GM19238 (cell line): ENCODE data around the gene SUSD5.
"Not testable (repeated sequence)": the region's sequence is repeated elsewhere in the genome, so short reads cannot be mapped to it uniquely, and the experiment has no call there.

ENCODE experiments used
- DNase-seq: peaks from one replicate; pipeline ENCODE4 v3.0.0; 2011; ENCODE audit warnings: low spot score; ENCODE audit not compliant: insufficient read length

SUSD5 gene

GRCh38 chr3:33115024-33115768, 103.4 kb downstream of the SUSD5 start:
- no peak for DNase-seq

GRCh38 chr3:33114622-33115023, 104.0 kb downstream of the SUSD5 start:
- DNase-seq, result no peak

DNA sequence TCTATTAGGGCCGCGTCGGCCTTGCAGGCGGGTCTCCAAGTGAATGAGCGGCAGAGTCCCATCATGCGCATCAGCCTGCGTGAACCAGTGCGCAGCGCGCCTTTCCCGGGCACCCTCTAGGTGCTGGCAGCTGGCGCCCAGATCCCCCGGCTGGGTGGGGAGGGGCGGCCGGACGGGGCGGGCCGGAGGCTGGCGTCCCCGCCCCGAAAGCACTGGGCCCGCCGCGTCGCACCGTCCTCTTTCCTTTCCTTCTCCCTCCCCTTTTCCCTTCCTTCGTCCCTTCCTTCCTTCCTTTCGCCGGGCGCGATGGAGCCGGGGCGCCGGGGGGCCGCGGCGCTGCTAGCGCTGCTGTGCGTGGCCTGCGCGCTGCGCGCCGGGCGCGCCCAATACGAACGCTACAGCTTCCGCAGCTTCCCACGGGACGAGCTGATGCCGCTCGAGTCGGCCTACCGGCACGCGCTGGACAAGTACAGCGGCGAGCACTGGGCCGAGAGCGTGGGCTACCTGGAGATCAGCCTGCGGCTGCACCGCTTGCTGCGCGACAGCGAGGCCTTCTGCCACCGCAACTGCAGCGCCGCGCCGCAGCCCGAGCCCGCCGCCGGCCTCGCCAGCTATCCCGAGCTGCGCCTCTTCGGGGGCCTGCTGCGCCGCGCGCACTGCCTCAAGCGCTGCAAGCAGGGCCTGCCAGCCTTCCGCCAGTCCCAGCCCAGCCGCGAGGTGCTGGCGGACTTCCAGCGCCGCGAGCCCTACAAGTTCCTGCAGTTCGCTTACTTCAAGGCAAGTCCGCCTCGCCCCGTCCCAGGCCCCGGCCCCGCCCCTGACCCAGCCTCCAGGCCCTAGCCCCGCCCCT, 104.6 kb downstream of the SUSD5 start, which contains the start of gene CRTAP:
TSS of gene CRTAP (plus strand) at position 243 of the 850 bp plus-strand sequence. CDS start at position 307, 64 bp downstream.
- peak; percentile 69 for DNase-seq

DNA sequence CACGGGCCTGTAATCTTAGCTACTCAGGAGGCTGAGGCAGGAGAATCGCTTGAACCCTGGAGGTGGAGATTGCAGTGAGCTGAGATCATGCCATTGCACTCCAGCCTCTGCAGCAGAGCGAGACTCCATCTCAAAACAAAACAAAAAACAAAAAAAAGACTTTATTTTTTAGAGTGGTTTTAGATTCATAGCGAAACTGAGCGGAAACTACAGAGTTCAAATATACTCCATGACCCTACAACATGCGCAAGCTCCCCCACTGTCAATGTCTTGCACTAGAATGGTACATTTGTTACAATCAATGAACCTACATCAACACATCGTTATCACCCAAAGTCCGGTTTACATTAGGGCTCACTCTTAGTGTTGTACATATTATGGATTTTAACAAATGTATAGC, 107.0 kb downstream of the SUSD5 start:
- no peak for DNase-seq

- DNase-seq, result not testable (repeated sequence)
Observed at GRCh38 chr3:33106854-33107253, 111.8 kb downstream of the SUSD5 start.

DNA sequence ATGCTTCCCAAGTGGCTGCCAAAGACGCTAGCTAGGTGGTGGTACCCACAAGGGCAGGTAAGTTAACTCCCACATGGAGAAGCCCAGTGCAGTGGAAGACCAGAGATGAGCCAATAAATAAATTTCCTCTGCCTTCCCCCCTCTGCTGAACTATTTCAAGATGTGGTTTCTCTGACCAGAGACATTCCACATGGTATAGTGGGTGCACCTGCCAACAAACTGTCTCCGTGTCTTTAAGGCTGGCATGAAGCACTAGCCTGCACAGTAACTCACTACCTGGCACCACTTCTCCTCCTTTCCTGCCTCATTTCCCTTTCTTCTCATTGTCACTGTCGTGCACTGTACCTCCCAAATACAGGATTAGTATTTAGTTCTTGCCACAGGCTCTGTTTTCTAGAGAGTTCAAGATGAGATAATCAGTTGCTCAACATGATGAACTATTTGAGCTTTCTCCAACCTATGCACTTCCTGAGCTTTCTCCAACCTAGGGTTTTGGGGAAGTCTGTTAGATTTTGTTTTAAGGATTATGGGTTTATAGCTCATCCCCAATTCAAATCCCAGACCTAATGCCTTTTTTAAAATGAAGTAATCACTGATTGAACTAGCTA, 113.2 kb downstream of the SUSD5 start:
- DNase-seq, result no peak

- no peak for DNase-seq
Observed at GRCh38 chr3:33104803-33105202, 113.8 kb downstream of the SUSD5 start.

DNA sequence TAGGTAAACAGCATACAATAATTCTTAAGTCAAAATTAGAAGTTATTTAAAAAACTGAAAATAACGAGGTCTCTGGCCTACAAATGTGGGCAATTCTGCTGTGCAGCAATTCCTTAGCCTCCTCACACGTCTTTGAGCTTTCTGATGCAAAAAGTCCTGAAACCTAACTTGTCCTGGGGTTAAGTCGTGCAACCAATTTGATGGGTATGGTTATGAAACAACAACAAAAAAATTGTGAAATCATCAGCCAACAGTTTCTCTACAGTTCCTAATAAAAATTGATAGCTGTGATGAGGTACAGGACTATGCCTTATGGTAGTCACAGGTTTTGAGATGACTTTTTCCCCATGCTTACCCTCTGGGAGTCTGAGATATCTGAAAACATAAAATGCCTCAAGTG, 115.1 kb downstream of the SUSD5 start:
- DNase-seq, result no peak

DNA sequence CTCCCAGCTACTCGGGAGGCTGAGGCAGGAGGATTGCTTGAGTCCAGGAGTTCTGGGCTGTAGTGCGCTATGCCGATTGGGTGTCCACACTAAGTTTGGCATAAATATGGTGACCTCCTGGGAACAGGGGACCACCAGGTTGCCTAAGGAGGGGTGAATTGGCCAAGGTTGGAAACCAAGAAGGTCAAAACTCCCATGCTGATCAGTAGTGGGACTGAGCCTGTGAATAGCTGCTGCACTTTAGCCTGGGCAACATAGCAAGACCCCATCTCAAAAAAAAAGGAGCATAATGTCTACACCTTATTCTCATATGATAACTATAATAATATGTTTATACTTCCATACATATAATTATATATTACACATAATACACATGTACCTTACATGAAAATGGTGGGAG, 115.6 kb downstream of the SUSD5 start:
- no peak for DNase-seq

GRCh38 chr3:33100229-33100628, 118.4 kb downstream of the SUSD5 start:
- no peak for DNase-seq
